B cell (primary cell): Measurements from ENCODE around the gene HSP90AB1. TPM values are rescaled to one million over a fixed set of nuclear protein-coding genes. Genes with fewer than 3 reads are reported as not detected.
A peak's percentile ranks its signal among the peaks of the same experiment; 100 is the strongest.

ENCODE experiments used
- ATAC-seq: fragments of 200-7000 bp; cut with Tn5 transposase; one replicate; pipeline ENCODE4 v1.10.0; 2021; ENCODE audit warnings: low read depth, mild to moderate bottlenecking, moderate number of reproducible peaks, moderate library complexity
- CTCF ChIA-PET: fragments of 350-600 bp; sonication (Branson Sonifier 250); formaldehyde crosslinking; loops from one replicate; lab custom pipeline; 2021; ENCODE audit warnings: antibody characterized with exemption, inconsistent platforms; lab: Charles Lee
- POLR2A ChIA-PET: fragments of 350-600 bp; sonication (Branson Sonifier 250); formaldehyde crosslinking; loops from one replicate; lab custom pipeline; 2021; ENCODE audit warnings: antibody characterized with exemption; lab: Charles Lee
- DNase-seq: peaks from one replicate; pipeline ENCODE4 v3.0.0; 2013
- H2AFZ ChIP-seq: 2 replicates; pipeline ENCODE4 v1.6.1; 2012; ENCODE audit warnings: mild to moderate bottlenecking, low read depth, low read length; ENCODE audit not compliant: insufficient read depth, poor library complexity, severe bottlenecking
- H3K27ac ChIP-seq, 2 donors: 1 replicate in 1 of 2; 2 replicates in 1 of 2; pipeline ENCODE4 v1.5.1; 2012 to 2013; ENCODE audit warnings: low read length in 2 of 2, mild to moderate bottlenecking in 2 of 2, moderate library complexity in 1 of 2
- H3K27me3 ChIP-seq, 4 experiments: fragments of 200-600 bp in 1 of 4; sonication (generic) in 1 of 4; replicated peaks in 1 of 4; 1 replicate in 2 of 4; 2 replicates in 2 of 4; pipeline versions ENCODE4 v1.6.1 to v1.7.0; 2013 to 2016; ENCODE audit warnings: low read length in 3 of 4, mild to moderate bottlenecking in 2 of 4, mixed read lengths in 1 of 4, moderate library complexity in 1 of 4; ENCODE audit not compliant: insufficient read depth in 4 of 4, control insufficient read depth in 3 of 4; ENCODE audit errors: control extremely low read depth in 1 of 4
- H3K36me3 ChIP-seq, 2 experiments: replicated peaks in 1 of 2; 1 replicate in 1 of 2; 2 replicates in 1 of 2; pipeline versions ENCODE4 v1.6.1 to v1.7.1; 2013; ENCODE audit warnings: low read length in 1 of 2; ENCODE audit not compliant: insufficient read depth in 2 of 2, control insufficient read depth in 1 of 2; ENCODE audit errors: control extremely low read depth in 1 of 2, extremely low read depth in 1 of 2
- H3K4me1 ChIP-seq, 2 donors: fragments of 200-600 bp in 1 of 2; sonication (generic) in 1 of 2; 1 replicate in 1 of 2; 2 replicates in 1 of 2; pipeline versions ENCODE4 v1.5.1 to v1.6.1; 2013 to 2017; ENCODE audit warnings: low read length in 2 of 2; ENCODE audit not compliant: control insufficient read depth in 2 of 2, insufficient read depth in 2 of 2
- H3K4me2 ChIP-seq: replicated peaks from 2 replicates; pipeline ENCODE3; 2012; ENCODE audit warnings: mild to moderate bottlenecking, low read depth, low read length; ENCODE audit not compliant: poor library complexity, severe bottlenecking
- H3K4me3 ChIP-seq, 5 experiments: fragments of 200-600 bp in 1 of 5; sonication (generic) in 1 of 5; 1 replicate in 3 of 5; 2 replicates in 2 of 5; pipeline versions ENCODE4 v1.5.1 to v1.7.0; 2011 to 2016; ENCODE audit warnings: low read length in 4 of 5, mild to moderate bottlenecking in 4 of 5, low read depth in 2 of 5, control low read depth in 1 of 5, moderate library complexity in 1 of 5; ENCODE audit not compliant: insufficient read depth in 1 of 5; ENCODE audit errors: control extremely low read depth in 1 of 5, extremely low read depth in 1 of 5
- H3K79me2 ChIP-seq: fragments of 200-600 bp; sonication (generic); one replicate; pipeline ENCODE4 v1.6.0; 2016; ENCODE audit warnings: low read length; ENCODE audit not compliant: control insufficient read depth, insufficient read depth
- H3K9ac ChIP-seq: fragments of 200-600 bp; sonication (generic); 2 replicates; pipeline ENCODE4 v1.6.1; 2017; ENCODE audit warnings: mild to moderate bottlenecking, low read length, moderate library complexity
- H3K9me3 ChIP-seq, 3 donors: one replicate each; pipeline versions ENCODE4 v1.6.1 to v1.7.1; 2013; ENCODE audit warnings: low read length in 2 of 3; ENCODE audit not compliant: control insufficient read depth in 2 of 3, insufficient read depth in 1 of 3; ENCODE audit errors: control extremely low read depth in 1 of 3
- H4K20me1 ChIP-seq: 2 replicates; pipeline ENCODE4 v1.6.0; 2012; ENCODE audit warnings: mild to moderate bottlenecking, low read length; ENCODE audit not compliant: insufficient read depth, control insufficient read depth, poor library complexity, severe bottlenecking
- H3K27ac Mint-ChIP-seq: one replicate; pipeline ENCODE4 v1.8.0; 2021; ENCODE audit warnings: mixed read lengths
- H3K27me3 Mint-ChIP-seq: one replicate; pipeline ENCODE4 v1.8.0; 2021; ENCODE audit warnings: mixed read lengths
- H3K4me1 Mint-ChIP-seq: one replicate; pipeline ENCODE4 v1.8.0; 2021; ENCODE audit warnings: mixed read lengths
- H3K4me3 Mint-ChIP-seq: one replicate; pipeline ENCODE4 v1.8.0; 2021; ENCODE audit warnings: mixed read lengths
- H3K9me3 Mint-ChIP-seq: one replicate; pipeline ENCODE4 v1.8.0; 2022; ENCODE audit warnings: mixed read lengths; ENCODE audit not compliant: insufficient read depth
- CTCF ChIP-seq: fragments of 200-600 bp; IDR thresholded peaks from one replicate; pipeline ENCODE4 v1.8.0; 2022; ENCODE audit warnings: antibody characterized with exemption, mild to moderate bottlenecking
- EZH2 ChIP-seq: IDR thresholded peaks from 2 replicates; pipeline ENCODE4 v1.6.1; 2012; ENCODE audit warnings: borderline replicate concordance, low read depth, mild to moderate bottlenecking, moderate library complexity, low read length; ENCODE audit not compliant: insufficient read depth, poor library complexity, severe bottlenecking
- WGBS: methylation state at CpG from one replicate; pipeline ENCODE4 v1.1.5; 2013; ENCODE audit warnings: missing lambda C conversion rate; ENCODE audit not compliant: insufficient coverage; 5-methylcytosine and 5-hydroxymethylcytosine counted together
- intact Hi-C: fragments of 100-400 bp; cut with micrococcal nuclease; formaldehyde crosslinking; loops from one replicate; pipeline ENCODE4 v1.10.0; 2022
- polyA plus RNA-seq: library from polyadenylated mRNA; depleted of rRNA; stranded (reverse); fragments of >200 nt; gene quantifications from 2 replicates; pipeline ENCODE4 v1.2.3, GENCODE V29; 2012
- total RNA-seq, 2 donors: library from RNA; stranded (reverse); fragments of 120-200 nt in 1 of 2; gene quantifications; 1 replicate in 1 of 2; 2 replicates in 1 of 2; pipeline versions ENCODE4 v1.2.3 to v1.2.4, GENCODE V29; 2013 to 2022

Gene HSP90AB1
- total and polyA plus RNA-seq, 2 donors (not counting 1 experiment from before 2014, with no cell fraction given), result 395 to 645 TPM

GRCh38 chr6:44276667-44277640, 30.1 kb downstream of the HSP90AB1 start:
- ChIA-PET CTCF (interaction anchor here (1.0 to 1.5 kb wide), 3 partner anchors 16 to 60 kb away, joined by 3 to 4 read pairs (median 4); no protein-coding TSS in a partner anchor), POLR2A (no interaction called here)
- Histone ChIP-seq H3K9ac (no peak overlapping the region), H3K4me3 (no peak overlapping the region), H2AFZ (no peak overlapping the region), H3K27ac (no peak overlapping the region), H3K4me1 (peaks cover 5 to 11% of the 10 kb centered on the region in 2 donors), H3K79me2 (no peaks in the 10 kb centered on the region), H3K27me3 (peaks cover 0 to 67% (median 29%) of the 10 kb centered on the region in 4 experiments), H4K20me1 (no peaks in the 10 kb centered on the region), H3K9me3 (peaks cover 0 to 10% (median 0%) of the 10 kb centered on the region in 3 donors), H3K4me2 (peak overlapping the region; percentile 77), H3K36me3 (no peaks in the 10 kb centered on the region)
- Mint-ChIP-seq H3K4me3 (peak overlapping the region; percentile 53), H3K9me3 (no peaks in the 10 kb centered on the region), H3K27ac (no peak overlapping the region), H3K27me3 (peaks cover 64% of the 10 kb centered on the region), H3K4me1 (peaks cover 5% of the 10 kb centered on the region)
- intact Hi-C loops, result no loop called here
- ATAC-seq, result no peak
- WGBS, result 83% methylated on average over 15 of the region's 23 CpGs
- DNase-seq, result peak; percentile 14
- TF ChIP-seq EZH2 (no peak), CTCF (no peak)

GRCh38 chr6:44277763-44278162, 30.9 kb downstream of the HSP90AB1 start:
- Histone ChIP-seq H2AFZ (no peak overlapping the region), H3K4me1 (peaks cover 5 to 11% of the 10 kb centered on the region in 2 donors), H4K20me1 (no peaks in the 10 kb centered on the region), H3K27me3 (peaks cover 0 to 59% (median 21%) of the 10 kb centered on the region in 4 experiments), H3K79me2 (no peaks in the 10 kb centered on the region), H3K36me3 (no peaks in the 10 kb centered on the region), H3K4me2 (no peak overlapping the region), H3K27ac (no peak overlapping the region), H3K4me3 (no peak overlapping the region), H3K9ac (no peak overlapping the region), H3K9me3 (peaks cover 0 to 10% (median 0%) of the 10 kb centered on the region in 3 donors)
- no peaks in the 10 kb centered on the region for H3K9me3 Mint-ChIP-seq
- no peak for ATAC-seq
- ChIA-PET CTCF (interaction anchor here (0.8 to 1.1 kb wide), 3 partner anchors 10 to 59 kb away, joined by 3 read pairs; no protein-coding TSS in a partner anchor), POLR2A (no interaction called here)
- H3K4me3 Mint-ChIP-seq, result no peak overlapping the region
- peaks cover 5% of the 10 kb centered on the region for H3K4me1 Mint-ChIP-seq
- peaks cover 60% of the 10 kb centered on the region for H3K27me3 Mint-ChIP-seq
- H3K27ac Mint-ChIP-seq, result no peak overlapping the region
- WGBS, result 76% methylated on average over 7 of the region's 7 CpGs
- no peak for DNase-seq
- intact Hi-C loops, result no loop called here
- no peak for TF ChIP-seq CTCF
